DMS 273 treated with DMSO at 0.1 percent for 48 hours (cell line): Measurements from ENCODE around the gene KCNC2.

Experiments
- DNase-seq: peaks from one replicate; lab custom pipeline; 2025; lab: John Stamatoyannopoulos, UW

Gene KCNC2

GRCh38 chr12:75058228-75058627 lies 151.4 kb downstream of the KCNC2 start:
- no peak for DNase-seq

GRCh38 chr12:75048767-75049166 lies 160.9 kb downstream of the KCNC2 start:
- no peak for DNase-seq

GRCh38 chr12:75047885-75048525 lies 161.6 kb downstream of the KCNC2 start:
- DNase-seq: no peak

GRCh38 chr12:75042125-75042524 lies 167.5 kb downstream of the KCNC2 start:
- no peak for DNase-seq

- DNase-seq: no peak
Observed at GRCh38 chr12:75041472-75041871, 168.2 kb downstream of the KCNC2 start.

- DNase-seq: no peak
Observed at GRCh38 chr12:75020068-75020557, 189.5 kb downstream of the KCNC2 start.

GRCh38 chr12:75011120-75011519 lies 198.5 kb downstream of the KCNC2 start:
- no peak for DNase-seq

- DNase-seq: no peak
Observed at GRCh38 chr12:75007133-75007532, 202.5 kb downstream of the KCNC2 start.

- DNase-seq: no peak
Observed at GRCh38 chr12:75000120-75000519, 209.5 kb downstream of the KCNC2 start.

- DNase-seq: no peak
Observed at GRCh38 chr12:74999474-74999873, 210.2 kb downstream of the KCNC2 start.
